HEK293T (cell line): ENCODE results near the gene SHQ1.

Experiments used
- FOXA1 ChIP-seq: fragments of 450-650 bp; IDR thresholded peaks from 2 replicates; pipeline ENCODE4 v1.6.1; 2016; ENCODE audit warnings: mild to moderate bottlenecking
- NFRKB ChIP-seq: fragments of 450-650 bp; IDR thresholded peaks from 2 replicates; pipeline ENCODE4 v1.6.1; 2016; ENCODE audit warnings: mild to moderate bottlenecking, moderate library complexity
- TF ChIP-seq, protein P1 (sequence below): fragments of 450-650 bp; IDR thresholded peaks from 2 replicates; pipeline ENCODE4 v1.6.1; 2016

- TF ChIP-seq, protein P1, sequence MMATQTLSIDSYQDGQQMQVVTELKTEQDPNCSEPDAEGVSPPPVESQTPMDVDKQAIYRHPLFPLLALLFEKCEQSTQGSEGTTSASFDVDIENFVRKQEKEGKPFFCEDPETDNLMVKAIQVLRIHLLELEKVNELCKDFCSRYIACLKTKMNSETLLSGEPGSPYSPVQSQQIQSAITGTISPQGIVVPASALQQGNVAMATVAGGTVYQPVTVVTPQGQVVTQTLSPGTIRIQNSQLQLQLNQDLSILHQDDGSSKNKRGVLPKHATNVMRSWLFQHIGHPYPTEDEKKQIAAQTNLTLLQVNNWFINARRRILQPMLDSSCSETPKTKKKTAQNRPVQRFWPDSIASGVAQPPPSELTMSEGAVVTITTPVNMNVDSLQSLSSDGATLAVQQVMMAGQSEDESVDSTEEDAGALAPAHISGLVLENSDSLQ: no peak
- TF ChIP-seq FOXA1: no peak
- TF ChIP-seq NFRKB: no peak
These were observed 12.6 kb upstream of the SHQ1 start for GRCh38 chr3:72860846-72861245.
